GM12878 (cell line): ENCODE measurements around the gene NFIX. TPM values are rescaled to one million over a fixed set of nuclear protein-coding genes. Genes with fewer than 3 reads are reported as not detected.

ENCODE experiments used
- ATAC-seq: fragments of 200-7000 bp; cut with Tn5 transposase; 3 replicates; pipeline ENCODE4 v1.9.1; 2020; ENCODE audit warnings: mild to moderate bottlenecking, moderate library complexity
- BruUV-seq: library from RNA; stranded (reverse); fragments of 400-500 nt; replicated peaks from 2 replicates; lab custom pipeline; 2021; lab: Mats Ljungman, UMichigan
- CTCF ChIA-PET: fragments of 300-600 bp; sonication (Branson Sonifier 250); formaldehyde crosslinking; extraction: SDS; loops from one replicate; lab custom pipeline; 2021; ENCODE audit warnings: inconsistent platforms; lab: Yijun Ruan, JAX
- POLR2A ChIA-PET: fragments of 350-600 bp; formaldehyde crosslinking; extraction: SDS; loops from one replicate; lab custom pipeline; 2021; ENCODE audit warnings: inconsistent platforms; lab: Charles Lee
- RAD21 ChIA-PET: fragments of 300-600 bp; sonication (Branson Sonifier 250); formaldehyde crosslinking; loops from one replicate; lab custom pipeline; 2023; ENCODE audit warnings: antibody characterized with exemption; ENCODE audit not compliant: unreplicated experiment; lab: Charles Lee
- SMC1A ChIA-PET: fragments of 300-600 bp; sonication (Branson Sonifier 250); formaldehyde crosslinking; loops from one replicate; lab custom pipeline; 2023; ENCODE audit not compliant: unreplicated experiment, uncharacterized antibody; lab: Charles Lee
- DNase-seq: peaks from one replicate; pipeline ENCODE4 v3.0.0-alpha.2; 2011; ENCODE audit warnings: low read depth, low spot score
- FAIRE-seq: peaks from 3 replicates; lab custom pipeline; 2011; peaks lifted over from hg19 to GRCh38; lab: Jason Lieb, UNC
- H2AFZ ChIP-seq: 2 replicates; pipeline ENCODE4 v1.6.0; 2011; ENCODE audit warnings: low read depth, low read length, control low read depth; ENCODE audit not compliant: control insufficient read depth
- H3K27ac ChIP-seq: 2 replicates; pipeline ENCODE4 v1.5.1; 2011; ENCODE audit warnings: control low read depth; ENCODE audit not compliant: control insufficient read depth, insufficient read depth
- H3K27me3 ChIP-seq, 2 experiments: replicated peaks in 1 of 2; 2 replicates each; pipeline versions ENCODE4 v1.6.0 to v1.6.1; 2011; ENCODE audit warnings: low read length in 1 of 2; ENCODE audit not compliant: control insufficient read depth in 2 of 2, insufficient read depth in 2 of 2
- H3K36me3 ChIP-seq, 2 experiments: 2 replicates each; pipeline ENCODE4 v1.5.1; 2011; ENCODE audit warnings: low read length in 1 of 2; ENCODE audit not compliant: control insufficient read depth in 2 of 2, insufficient read depth in 2 of 2
- H3K4me1 ChIP-seq: 2 replicates; pipeline ENCODE4 v1.6.1; 2011; ENCODE audit warnings: mild to moderate bottlenecking, low read length, moderate library complexity, mixed read lengths; ENCODE audit not compliant: control insufficient read depth, insufficient read depth
- H3K4me2 ChIP-seq: 2 replicates; pipeline ENCODE4 v1.6.0; 2011; ENCODE audit warnings: control low read depth; ENCODE audit not compliant: control insufficient read depth, insufficient read depth
- H3K4me3 ChIP-seq: fragments of 200-600 bp; sonication (generic); 2 replicates; pipeline ENCODE4 v1.5.1; 2016
- H3K79me2 ChIP-seq: 2 replicates; pipeline ENCODE4 v1.6.0; 2011; ENCODE audit warnings: low read length; ENCODE audit not compliant: control insufficient read depth, insufficient read depth
- H3K9ac ChIP-seq: 2 replicates; pipeline ENCODE4 v1.8.0; 2011; ENCODE audit warnings: low read length, control low read depth, mixed read lengths; ENCODE audit not compliant: control insufficient read depth, insufficient read depth
- H3K9me3 ChIP-seq: replicated peaks from 3 replicates; pipeline ENCODE4 v1.5.1; 2011; ENCODE audit warnings: mild to moderate bottlenecking, low read length; ENCODE audit not compliant: control insufficient read depth, insufficient read depth
- H4K20me1 ChIP-seq: 2 replicates; pipeline ENCODE4 v1.6.0; 2011; ENCODE audit not compliant: control insufficient read depth, insufficient read depth
- BHLHE40 ChIP-seq, 2 experiments: fragments of 450-650 bp in 1 of 2; IDR thresholded peaks; 2 replicates each; pipeline ENCODE4 v1.6.1; 2011 to 2017; ENCODE audit warnings: low read depth in 2 of 2, borderline replicate concordance in 1 of 2, improper control_type of control experiment in 1 of 2, low read length in 1 of 2, mild to moderate bottlenecking in 1 of 2
- CBFB ChIP-seq: IDR thresholded peaks from 2 replicates; pipeline ENCODE4 v1.6.1; 2016; ENCODE audit warnings: antibody characterized with exemption, low read depth
- ESRRA ChIP-seq: IDR thresholded peaks from 2 replicates; pipeline ENCODE4 v1.6.1; 2012; ENCODE audit warnings: mild to moderate bottlenecking, low read length, improper control_type of control experiment
- ETV6 ChIP-seq, 2 experiments: fragments of 450-650 bp in 1 of 2; IDR thresholded peaks in 1 of 2; conservative IDR thresholded peaks in 1 of 2; 2 replicates each; pipeline ENCODE4 v1.6.1; 2014; ENCODE audit warnings: antibody characterized with exemption in 1 of 2, borderline replicate concordance in 1 of 2, low read depth in 1 of 2, mild to moderate bottlenecking in 1 of 2, moderate library complexity in 1 of 2
- FOXK2 ChIP-seq: fragments of 450-650 bp; IDR thresholded peaks from 2 replicates; pipeline ENCODE4 v1.6.1; 2017; ENCODE audit warnings: mild to moderate bottlenecking, moderate library complexity
- IRF4 ChIP-seq: IDR thresholded peaks from 2 replicates; pipeline ENCODE4 v1.6.1; 2011; ENCODE audit warnings: low read depth, low read length
- JUNB ChIP-seq: IDR thresholded peaks from 2 replicates; pipeline ENCODE4 v1.6.1; 2016; ENCODE audit warnings: antibody characterized with exemption, mild to moderate bottlenecking
- MTA2 ChIP-seq: fragments of 450-650 bp; IDR thresholded peaks from 2 replicates; pipeline ENCODE4 v1.6.1; 2016; ENCODE audit warnings: low read depth, mild to moderate bottlenecking, moderate library complexity
- MTA3 ChIP-seq: IDR thresholded peaks from 2 replicates; pipeline ENCODE4 v1.6.1; 2012; ENCODE audit warnings: low read length, inconsistent platforms, borderline replicate concordance
- MXI1 ChIP-seq: fragments of 150-350 bp; IDR thresholded peaks from 2 replicates; pipeline ENCODE4 v1.6.1; 2011; ENCODE audit warnings: low read depth, mild to moderate bottlenecking, inconsistent platforms, low read length, improper control_type of control experiment
- NFIC ChIP-seq: IDR thresholded peaks from 2 replicates; pipeline ENCODE4 v1.6.1; 2012; ENCODE audit warnings: low read depth, mild to moderate bottlenecking, inconsistent platforms, low read length, moderate library complexity
- RUNX3 ChIP-seq: IDR thresholded peaks from 2 replicates; pipeline ENCODE4 v1.6.1; 2012; ENCODE audit warnings: low read length, inconsistent platforms
- SPI1 ChIP-seq: IDR thresholded peaks from 2 replicates; pipeline ENCODE4 v1.6.1; 2011; ENCODE audit warnings: low read depth, mild to moderate bottlenecking, low read length, moderate library complexity, borderline replicate concordance; ENCODE audit not compliant: insufficient read depth
- SREBF1 ChIP-seq: IDR thresholded peaks from 2 replicates; pipeline ENCODE4 v1.6.1; 2012; ENCODE audit warnings: mild to moderate bottlenecking, low read length
- TCF3 ChIP-seq: IDR thresholded peaks from 2 replicates; pipeline ENCODE4 v1.6.1; 2012; ENCODE audit warnings: low read depth, mild to moderate bottlenecking, low read length, borderline replicate concordance; ENCODE audit not compliant: insufficient read depth
- ZSCAN29 ChIP-seq: fragments of 450-650 bp; IDR thresholded peaks from 2 replicates; pipeline ENCODE4 v1.6.1; 2017; ENCODE audit warnings: mild to moderate bottlenecking, moderate library complexity
- WGBS: methylation state at CpG from one replicate; pipeline ENCODE4 v1.1.6; 2016; ENCODE audit warnings: low lambda C conversion rate; ENCODE audit not compliant: insufficient replicate concordance, insufficient coverage; ENCODE audit errors: missing lambda C conversion rate; 5-methylcytosine and 5-hydroxymethylcytosine counted together
- in situ Hi-C: fragments of 300-500 bp; cut with MboI; formaldehyde crosslinking; loops from 9 replicates; pipeline ENCODE4 v1.14.3; 2018; ENCODE audit warnings: mixed read lengths
- intact Hi-C: fragments of 100-400 bp; cut with micrococcal nuclease; formaldehyde crosslinking; loops from one replicate; pipeline ENCODE4 v1.14.2; 2022; ENCODE audit not compliant: unreplicated experiment
- polyA plus RNA-seq, 11 experiments: library from polyadenylated mRNA; depleted of rRNA in 4 of 11; unstranded in 6 of 11; stranded (reverse) in 5 of 11; fragments of >200 nt; fragmentation: Nextera tagmentation in 4 of 11; fragmentation: Illumina TruSeq in 1 of 11; extraction: Ambion mirVana in 4 of 11; extraction: Trizol in 1 of 11; gene quantifications; 1 replicate in 1 of 11; 2 replicates in 10 of 11; pipeline versions ENCODE4 v1.2.1 to v1.2.3, GENCODE V29; 2011 to 2016; ENCODE audit warnings: inconsistent platforms in 2 of 11, missing spikeins in 2 of 11, low read depth in 1 of 11
- total RNA-seq, 4 experiments: library from RNA; depleted of rRNA in 3 of 4; stranded (reverse); fragments of >200 nt in 3 of 4; fragmentation: Illumina TruSeq in 1 of 4; extraction: Trizol in 1 of 4; gene quantifications; 2 replicates each; pipeline versions ENCODE4 v1.2.1 to v1.2.3, GENCODE V29; 2013 to 2021
- TF ChIP-seq, protein P1 (sequence below): fragments of 450-650 bp; IDR thresholded peaks from 2 replicates; pipeline ENCODE4 v1.6.1; 2017; ENCODE audit warnings: borderline replicate concordance
- TF ChIP-seq, protein P2 (sequence below): fragments of 150-350 bp; IDR thresholded peaks from 2 replicates; pipeline ENCODE4 v1.6.1; 2014; ENCODE audit warnings: mild to moderate bottlenecking, low read depth, low read length

NFIX gene
- total and polyA plus RNA-seq, 10 of the 15 experiments (the other 5 are each of a cell fraction or from before 2014, with no cell fraction given): 0.02 to 2.2 (median 0.28) TPM

DNA sequence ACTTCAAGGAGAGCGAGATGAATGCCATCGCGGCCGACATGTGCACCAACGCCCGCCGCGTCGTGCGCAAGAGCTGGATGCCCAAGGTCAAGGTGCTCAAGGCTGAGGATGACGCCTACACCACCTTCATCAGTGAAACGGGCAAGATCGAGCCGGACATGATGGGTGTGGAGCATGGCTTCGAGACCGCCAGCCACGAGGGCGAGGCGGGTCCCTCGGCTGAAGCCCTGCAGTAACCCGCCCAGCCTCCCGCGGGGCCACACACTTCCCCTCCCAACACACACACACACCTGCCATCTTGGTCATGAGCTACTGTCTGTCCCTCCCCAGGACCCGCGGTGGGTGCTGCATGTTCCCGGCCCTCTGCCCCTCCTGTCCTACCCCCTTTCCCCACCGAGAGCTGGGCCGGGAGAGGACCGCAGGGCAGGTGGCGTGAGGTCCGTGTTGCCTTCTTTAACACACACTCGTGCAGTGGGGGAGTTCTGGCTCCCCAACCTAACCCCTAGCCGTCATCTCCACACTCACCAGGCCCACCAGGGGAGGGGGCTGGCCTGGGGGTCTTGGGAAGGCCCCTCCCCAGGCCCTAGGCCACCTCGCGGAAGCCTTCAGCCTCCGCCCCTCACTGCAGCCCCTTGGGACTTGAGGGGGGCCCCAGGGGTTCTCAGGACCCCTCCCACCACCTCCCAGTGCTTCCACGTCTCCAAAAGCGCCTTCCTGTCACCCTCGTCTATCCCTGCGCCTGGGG, 143.1 kb downstream of the NFIX start (continued):
- TF ChIP-seq, protein P1, sequence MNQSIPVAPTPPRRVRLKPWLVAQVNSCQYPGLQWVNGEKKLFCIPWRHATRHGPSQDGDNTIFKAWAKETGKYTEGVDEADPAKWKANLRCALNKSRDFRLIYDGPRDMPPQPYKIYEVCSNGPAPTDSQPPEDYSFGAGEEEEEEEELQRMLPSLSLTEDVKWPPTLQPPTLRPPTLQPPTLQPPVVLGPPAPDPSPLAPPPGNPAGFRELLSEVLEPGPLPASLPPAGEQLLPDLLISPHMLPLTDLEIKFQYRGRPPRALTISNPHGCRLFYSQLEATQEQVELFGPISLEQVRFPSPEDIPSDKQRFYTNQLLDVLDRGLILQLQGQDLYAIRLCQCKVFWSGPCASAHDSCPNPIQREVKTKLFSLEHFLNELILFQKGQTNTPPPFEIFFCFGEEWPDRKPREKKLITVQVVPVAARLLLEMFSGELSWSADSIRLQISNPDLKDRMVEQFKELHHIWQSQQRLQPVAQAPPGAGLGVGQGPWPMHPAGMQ: no peak
- TF ChIP-seq, protein P2, sequence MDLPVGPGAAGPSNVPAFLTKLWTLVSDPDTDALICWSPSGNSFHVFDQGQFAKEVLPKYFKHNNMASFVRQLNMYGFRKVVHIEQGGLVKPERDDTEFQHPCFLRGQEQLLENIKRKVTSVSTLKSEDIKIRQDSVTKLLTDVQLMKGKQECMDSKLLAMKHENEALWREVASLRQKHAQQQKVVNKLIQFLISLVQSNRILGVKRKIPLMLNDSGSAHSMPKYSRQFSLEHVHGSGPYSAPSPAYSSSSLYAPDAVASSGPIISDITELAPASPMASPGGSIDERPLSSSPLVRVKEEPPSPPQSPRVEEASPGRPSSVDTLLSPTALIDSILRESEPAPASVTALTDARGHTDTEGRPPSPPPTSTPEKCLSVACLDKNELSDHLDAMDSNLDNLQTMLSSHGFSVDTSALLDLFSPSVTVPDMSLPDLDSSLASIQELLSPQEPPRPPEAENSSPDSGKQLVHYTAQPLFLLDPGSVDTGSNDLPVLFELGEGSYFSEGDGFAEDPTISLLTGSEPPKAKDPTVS: no peak
- TF ChIP-seq BHLHE40 (IDR thresholded peaks at IDR 0.05; ENCODE audit: borderline replicate concordance in 1 of 2, low read depth in 2 of 2, low read length in 1 of 2) (no peak), SPI1 (no peak), CBFB (no peak), ESRRA (no peak), ZSCAN29 (no peak), MTA3 (no peak), NFIC (no peak), RUNX3 (no peak)
- TF ChIP-seq, all 136 proteins: peak for 0

DNA sequence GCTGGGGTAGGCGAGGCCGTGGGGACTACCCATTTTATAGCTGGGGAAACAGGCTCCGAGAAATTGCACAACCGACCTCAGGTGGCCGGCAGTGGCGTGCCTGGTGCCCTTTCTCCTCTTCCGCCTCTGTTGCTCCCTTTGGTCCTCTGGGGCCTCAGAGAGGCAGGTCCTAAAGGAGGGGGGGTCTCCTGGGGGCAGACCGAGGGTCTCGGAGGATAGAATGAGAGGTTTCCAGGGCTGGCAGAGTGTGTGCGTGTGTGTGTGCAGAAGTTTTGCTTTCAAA, 143.6 kb downstream of the NFIX start:
- ATAC-seq (no peak), FAIRE-seq (no peak), DNase-seq (no peak)
- 88% methylated on average over 10 of the region's 10 CpGs for WGBS
- intact Hi-C loops (no loop called here), in situ Hi-C loops (no loop called here)
- no TSS peak for BruUV-seq
- ChIA-PET CTCF (no interaction called here), SMC1A (no interaction called here), RAD21 (no interaction called here), POLR2A (no interaction called here)
- Histone ChIP-seq H3K79me2 (no peaks in the 10 kb centered on the region; the same call in 1 of the 2 replicates), H3K4me1 (no peaks in the 10 kb centered on the region), H3K4me2 (no peak overlapping the region), H3K36me3 (peaks cover 11 to 32% of the 10 kb centered on the region in 2 experiments), H3K9ac (no peak overlapping the region), H3K4me3 (no peak overlapping the region), H2AFZ (no peak overlapping the region), H3K27me3 (no peaks in the 10 kb centered on the region), H3K9me3 (no peaks in the 10 kb centered on the region), H4K20me1 (no peaks in the 10 kb centered on the region), H3K27ac (no peak overlapping the region)
- TF ChIP-seq FOXK2 (no peak), MXI1 (no peak), TCF3 (no peak), SREBF1 (no peak), MTA2 (no peak), IRF4 (no peak), ETV6 (conservative IDR thresholded peaks at IDR 0.05 in 1 of 2, IDR thresholded peaks at IDR 0.05 in 1 of 2; ENCODE audit: borderline replicate concordance in 1 of 2, low read depth in 1 of 2) (no peak), JUNB (no peak)
